ENCODE results near the gene DNMT3L.
"Not testable (repeated sequence)": the region's sequence is repeated elsewhere in the genome, so short reads cannot be mapped to it uniquely, and the experiment has no call there.

Gene DNMT3L

DNA sequence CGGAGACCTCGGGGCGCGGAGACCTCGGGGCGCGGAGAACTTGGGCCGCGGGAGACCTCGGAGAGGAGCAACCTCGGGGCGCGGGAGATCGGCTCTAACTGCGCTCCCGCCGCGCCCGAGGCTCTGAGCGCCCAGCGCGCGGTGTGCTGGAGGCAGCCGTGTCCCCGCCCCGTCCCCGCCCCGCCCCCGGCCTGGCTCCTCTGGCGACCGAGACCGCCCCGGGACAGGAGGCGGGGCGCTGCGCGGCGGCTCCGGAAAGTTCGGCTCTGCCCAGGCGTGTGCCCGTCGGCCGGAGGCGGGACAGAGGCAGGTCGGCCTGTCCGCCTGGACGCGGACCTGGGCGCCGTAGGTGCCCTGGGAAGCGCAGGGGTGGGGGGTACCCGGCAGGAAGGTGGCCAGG is 20.9 kb downstream of the DNMT3L start, which contains the start of gene ICOSLG:
Gene ICOSLG, minus strand, starts transcription at position 102 of the 400 bp plus-strand sequence. CDS start 126 bp downstream, outside the sequence.
- not testable (repeated sequence) for H3K27ac ChIP-seq

DNA sequence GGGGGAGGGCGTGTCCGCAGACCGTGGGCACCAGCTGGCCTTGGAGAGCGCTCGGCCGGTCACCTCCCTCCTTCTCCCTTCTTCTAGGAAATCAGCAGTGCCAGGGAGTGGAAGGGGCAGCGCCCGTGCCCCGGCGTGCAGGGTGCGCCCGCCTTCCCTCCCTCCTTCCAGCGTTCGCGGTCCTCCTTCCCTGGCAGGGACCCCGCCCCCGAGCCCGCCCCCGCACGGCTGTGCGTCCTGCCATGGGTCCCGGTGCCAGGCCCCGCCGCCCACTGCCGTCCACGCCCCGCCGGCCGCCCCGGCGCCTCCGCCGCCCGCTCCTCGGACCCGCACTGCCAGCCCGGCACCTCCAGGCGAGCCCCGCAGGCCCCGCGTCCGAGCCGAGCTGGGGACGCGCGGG is 21.3 kb downstream of the DNMT3L start:
- H3K27ac ChIP-seq, result not testable (repeated sequence)

DNA sequence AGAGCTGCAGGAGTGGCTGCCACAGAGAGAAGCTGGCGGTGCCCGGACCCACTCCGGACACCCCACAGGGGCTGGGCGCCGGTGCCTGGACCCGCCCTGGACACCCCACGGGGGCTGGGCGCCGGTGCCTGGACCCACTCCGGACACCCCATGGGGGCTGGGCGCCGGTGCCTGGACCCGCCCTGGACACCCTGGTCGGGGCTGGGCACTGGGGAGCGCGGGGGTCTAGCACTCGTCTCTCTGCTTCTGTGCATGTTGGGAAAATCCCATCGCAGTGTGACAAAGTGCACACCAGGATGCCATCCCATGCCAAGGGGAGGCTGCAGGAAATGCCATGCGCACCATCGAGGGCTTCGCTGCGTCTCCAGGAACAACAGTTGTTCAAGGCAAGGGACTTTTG is 32.1 kb downstream of the DNMT3L start:
- not testable (repeated sequence) for H3K27ac ChIP-seq

DNA sequence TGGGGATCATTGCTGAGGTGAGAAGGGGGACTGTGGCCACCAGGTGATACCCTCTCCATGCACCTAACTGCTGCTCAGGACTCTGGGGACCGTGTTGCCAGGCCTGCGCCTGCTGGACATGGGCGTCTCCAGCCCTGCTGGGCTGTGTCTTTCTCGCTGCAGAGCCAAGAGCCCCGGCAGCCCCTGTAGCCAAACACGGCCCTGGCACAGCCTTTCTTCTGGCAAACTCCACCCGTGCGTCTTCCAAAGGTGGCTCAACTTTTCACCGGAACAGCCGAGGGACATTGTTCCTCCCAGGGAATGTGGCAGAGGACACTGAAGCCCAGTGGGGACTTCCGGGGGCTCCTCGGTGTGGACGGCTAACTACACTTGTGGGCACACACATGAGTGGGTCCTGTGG is 33.6 kb downstream of the DNMT3L start:
- H3K27ac ChIP-seq, result not testable (repeated sequence)

DNA sequence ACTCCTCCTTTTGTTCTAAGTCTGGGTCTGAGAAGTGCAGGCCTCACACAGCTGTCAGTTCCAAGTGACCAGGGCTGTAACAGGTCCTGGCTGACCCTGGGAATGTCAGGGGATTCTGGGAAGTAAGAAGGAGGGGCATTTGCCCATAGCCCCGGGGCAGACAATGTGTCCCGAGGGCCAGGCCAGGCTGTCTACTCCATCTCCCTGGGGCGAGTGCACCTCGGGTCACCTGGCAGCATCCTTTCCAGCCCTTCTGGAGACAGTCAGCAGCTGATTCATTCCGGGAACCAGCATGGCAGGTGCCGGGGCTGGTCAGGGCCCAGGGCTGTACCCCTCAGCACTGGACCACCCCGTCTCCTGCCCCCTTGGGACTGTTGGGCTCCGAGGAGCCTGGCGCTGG is 34.1 kb downstream of the DNMT3L start:
- H3K27ac ChIP-seq, result not testable (repeated sequence)

DNA sequence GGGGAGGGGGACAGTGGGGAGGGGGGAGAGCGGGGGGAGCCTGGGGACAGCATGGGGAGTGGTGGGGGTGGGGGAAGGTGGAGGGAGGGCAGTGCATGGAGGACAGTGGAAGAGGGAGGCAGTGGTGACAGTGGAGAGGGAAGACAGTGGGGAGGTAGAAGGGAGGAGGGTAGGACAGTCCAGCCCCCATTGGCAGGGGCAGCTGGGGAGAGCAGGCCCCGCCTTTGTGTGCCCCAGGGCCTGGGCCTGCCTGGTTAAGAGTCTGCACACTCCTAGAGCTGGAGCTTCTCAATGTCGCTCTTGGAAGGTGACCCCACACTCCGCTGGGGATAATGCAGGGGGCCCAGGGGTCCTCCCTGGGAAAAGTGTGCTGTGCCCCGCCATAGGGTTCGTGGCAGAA is 36.1 kb downstream of the DNMT3L start:
- H3K27ac ChIP-seq, result not testable (repeated sequence)

DNA sequence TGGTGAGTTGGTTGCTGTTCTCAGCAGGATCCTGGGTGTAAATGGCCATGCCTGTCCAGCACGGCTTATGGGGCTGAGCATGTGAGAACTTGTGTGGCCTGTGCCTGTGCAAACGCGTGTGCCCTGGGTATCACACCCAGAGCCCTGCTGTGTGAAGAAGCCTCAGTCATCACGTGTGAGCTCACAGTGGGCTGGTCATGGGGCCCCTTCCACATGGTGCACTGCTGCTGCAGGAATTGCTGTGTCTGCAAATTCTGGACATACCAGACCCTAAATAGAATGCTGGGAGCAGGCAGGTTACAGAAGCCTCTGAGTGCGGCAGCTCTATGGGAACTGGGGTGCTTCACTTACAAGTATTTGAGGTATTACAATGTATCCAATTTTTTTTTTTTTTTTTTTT is 38.4 kb downstream of the DNMT3L start:
- H3K27ac ChIP-seq, result not testable (repeated sequence)

DNA sequence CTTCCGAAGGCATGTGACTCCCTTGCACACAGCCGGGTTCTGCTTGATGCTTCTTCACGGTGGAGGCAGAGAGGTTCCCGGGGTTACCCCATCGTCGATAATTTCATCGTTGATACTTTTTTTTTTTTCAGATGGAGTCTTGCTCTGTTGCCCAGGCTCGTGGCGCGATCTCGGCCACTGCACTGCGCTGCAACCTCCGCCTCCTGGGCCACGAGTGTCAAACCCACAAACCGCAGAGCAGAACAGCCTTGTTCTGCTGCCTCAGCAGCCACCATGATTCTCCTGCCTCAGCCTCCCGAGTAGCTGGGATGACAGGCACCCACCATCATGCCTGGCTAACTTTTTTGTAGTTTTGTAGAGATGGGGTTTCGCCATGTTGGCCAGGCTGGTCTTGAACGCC is 41.0 kb downstream of the DNMT3L start:
- H3K27ac ChIP-seq, result not testable (repeated sequence)

DNA sequence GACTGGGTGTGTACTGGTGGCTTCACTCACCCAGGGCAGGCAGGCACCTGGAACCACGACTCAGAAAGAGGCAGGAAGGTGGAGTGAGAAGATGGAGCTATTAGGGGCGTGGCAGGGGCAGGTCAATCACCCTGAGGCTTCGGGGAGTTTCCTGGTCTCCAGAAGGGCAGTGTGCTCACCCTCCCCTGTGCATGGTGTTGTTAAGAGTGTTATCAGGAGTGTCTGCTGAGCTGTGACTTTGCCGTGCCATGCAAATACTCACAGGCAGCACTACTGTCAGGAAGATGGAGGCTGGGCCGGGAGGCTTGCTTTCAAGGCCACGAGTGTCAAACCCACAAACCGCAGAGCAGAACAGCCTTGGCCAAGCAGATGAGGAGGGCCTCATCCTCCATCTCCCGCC is 43.2 kb downstream of the DNMT3L start:
- H3K27ac ChIP-seq, result not testable (repeated sequence)

DNA sequence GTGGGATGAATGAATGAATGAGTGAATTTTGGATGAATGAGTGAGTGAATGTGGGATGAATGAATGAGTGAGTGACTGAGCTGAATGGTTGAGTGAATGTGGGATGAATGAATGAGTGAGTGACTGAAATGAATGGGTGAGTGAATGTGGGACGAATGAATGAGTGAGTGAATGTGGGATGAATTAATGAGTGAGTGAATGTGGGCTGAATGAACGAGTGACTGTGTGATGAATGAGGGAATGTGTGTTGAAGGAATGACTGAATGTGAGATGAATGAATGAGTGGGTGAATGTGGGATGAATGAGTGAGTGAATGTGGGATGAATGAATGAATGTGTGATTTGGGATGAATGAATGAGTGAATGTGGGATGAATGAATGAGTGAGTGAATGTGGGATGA is 49.7 kb downstream of the DNMT3L start:
- H3K27ac ChIP-seq, result not testable (repeated sequence)

DNA sequence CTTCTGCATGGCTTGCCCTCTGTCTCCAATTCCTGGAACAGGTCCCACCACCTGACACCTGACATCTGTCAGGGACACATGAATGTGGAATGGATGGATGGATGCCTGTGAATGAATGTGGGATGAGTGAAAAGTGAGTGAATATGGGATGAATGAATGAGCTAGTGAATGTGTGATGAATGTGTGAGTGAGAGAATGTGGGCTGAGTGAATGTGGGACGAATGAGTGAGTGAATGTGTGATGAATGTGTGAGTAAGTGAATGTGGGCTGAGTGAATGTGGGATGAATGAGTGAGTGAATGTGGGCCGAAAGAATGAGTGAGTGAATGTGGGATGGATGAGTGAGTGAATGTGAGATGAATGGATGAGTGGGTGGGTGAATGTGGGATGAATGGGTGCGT is 50.1 kb downstream of the DNMT3L start:
- not testable (repeated sequence) for H3K27ac ChIP-seq

DNA sequence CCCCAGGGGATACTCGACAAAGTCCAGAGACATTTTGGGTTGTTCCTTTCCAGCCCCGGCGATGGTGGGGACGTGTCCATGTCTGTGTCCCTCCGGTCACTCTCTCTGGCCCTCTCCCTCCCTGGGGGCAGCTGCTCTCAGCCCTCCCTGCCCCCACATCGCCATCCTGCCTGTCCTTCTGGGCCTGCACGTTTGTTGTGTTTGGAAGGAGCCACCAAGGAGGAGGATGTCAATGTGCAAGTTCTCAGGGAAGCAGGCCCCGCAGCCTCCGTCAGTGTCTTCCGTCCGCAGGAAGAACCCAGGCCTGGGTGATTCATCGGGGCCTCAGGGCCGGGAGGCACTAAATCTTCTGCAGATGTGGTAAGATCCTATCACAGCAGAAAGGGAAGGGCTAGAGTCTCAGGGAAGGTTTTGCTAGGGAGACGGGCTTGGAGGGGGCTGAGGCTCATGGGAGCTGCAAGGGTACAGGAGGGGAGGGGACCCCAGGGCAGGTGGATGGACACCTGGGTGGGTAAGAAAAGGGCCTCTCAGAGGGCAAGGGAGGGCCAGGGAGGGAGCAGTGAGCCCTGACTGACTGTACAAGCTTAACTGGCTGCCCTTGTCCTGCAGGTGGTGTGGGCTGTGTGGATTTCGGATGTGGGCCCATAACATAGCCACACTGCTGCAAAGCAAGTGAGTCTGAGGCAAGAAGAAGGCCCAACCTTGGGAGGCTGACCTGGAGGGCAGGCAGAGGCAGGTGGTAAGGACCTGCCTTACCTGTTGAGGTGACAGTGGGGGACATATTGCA is 53.6 kb downstream of the DNMT3L start:
- not testable (repeated sequence) for H3K27ac ChIP-seq

DNA sequence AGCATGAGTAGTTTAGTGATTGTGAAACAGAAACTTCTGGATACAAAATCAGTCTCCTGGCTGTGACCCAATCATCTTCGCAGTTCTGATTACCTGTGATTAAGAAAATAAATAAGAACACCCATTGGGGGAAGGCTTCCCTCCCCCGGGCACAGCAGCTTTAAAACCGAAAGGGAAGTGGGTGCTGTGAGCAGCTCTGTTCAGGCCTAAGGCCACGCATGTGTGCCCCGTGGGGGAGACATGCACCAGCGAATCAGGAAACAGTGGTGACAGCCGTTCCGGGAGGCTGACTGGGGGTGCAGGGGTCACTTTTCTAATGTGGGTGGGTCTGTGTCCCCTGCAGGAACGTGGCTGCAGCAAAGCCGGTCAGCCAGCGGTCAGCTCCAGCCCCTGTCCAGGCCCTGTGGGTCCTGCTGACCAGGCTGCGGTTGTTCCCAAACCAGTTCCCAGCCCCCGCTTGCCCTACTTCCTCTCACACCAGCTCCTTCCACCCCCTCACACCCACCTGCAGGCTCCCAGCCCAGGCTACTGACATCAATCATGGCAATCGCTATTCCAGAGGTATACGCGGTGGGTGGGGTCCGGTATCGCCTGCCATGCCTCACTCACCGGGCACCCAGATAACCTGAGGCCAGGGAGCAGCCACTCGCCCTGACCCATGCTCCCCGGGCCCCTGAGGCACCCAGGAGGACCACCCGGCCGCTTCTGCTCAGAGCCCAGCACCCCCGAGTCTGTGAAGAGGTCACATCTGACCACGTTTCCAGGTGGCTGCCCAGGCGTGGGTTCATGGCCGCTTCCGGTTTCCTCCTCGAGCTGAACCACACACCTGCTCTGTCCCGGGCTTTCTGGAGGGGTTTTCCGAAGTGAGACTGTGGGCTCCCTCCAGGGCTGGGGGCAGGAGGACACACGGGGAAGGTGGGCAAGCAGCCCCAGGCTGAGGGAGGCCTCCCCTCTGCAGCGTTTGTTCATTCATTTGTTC is 54.7 kb downstream of the DNMT3L start:
- not testable (repeated sequence) for H3K27ac ChIP-seq

DNA sequence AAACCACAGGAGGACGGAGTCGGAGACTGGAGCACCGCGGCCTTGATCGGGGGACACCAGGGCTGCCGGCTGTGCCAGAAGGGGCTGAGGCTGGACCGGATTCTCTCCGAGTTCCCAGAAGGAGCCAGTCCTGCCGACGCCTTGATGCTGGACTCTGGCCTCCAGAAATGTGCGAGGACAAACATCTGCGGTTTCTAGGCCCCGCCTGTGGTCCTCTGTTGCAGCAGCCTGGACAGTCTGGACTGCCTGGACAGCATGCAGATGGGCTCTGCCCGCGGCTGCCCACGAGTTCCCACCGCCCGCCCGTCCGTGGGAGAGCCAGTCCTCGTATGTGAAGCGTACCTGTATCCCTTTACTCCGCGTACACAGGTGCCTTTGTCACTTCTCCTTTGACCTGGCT is 55.5 kb downstream of the DNMT3L start:
- H3K27ac ChIP-seq, result not testable (repeated sequence)

DNA sequence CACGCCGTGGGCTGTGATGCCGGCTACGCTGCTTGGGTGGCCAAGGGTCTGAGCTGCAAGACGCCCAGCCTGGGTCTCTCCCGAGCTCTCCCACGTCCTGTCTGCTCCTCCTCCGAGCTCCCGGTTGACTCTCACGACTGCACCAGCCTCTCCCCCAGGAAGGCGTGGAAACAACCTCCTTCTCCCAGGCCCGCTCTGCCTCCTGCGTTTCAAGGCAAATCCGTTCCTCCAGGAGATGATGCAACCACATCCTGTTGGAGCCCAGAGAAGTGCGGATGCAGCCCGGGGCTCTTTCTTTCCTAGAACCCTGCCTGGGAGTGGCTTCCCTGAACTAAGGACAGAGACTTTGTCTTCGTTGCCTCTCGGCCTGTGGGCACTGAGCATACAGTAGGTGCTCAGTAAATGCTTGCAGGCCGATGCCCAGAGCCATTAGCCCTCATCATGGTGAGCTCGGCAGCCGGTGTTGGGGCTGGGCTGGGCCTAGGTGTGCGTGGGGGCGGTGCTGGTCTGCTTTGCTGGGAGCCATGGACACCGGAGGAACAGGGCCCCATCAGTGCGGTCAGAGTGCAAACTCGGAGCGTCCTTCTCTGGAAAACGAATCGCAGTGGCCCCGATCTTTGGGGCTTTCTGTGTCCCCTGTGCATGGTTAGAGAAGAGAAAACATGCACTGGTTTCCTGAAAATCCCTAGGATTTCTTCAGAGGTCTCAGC is 59.0 kb downstream of the DNMT3L start:
- H3K27ac ChIP-seq, result not testable (repeated sequence)

DNA sequence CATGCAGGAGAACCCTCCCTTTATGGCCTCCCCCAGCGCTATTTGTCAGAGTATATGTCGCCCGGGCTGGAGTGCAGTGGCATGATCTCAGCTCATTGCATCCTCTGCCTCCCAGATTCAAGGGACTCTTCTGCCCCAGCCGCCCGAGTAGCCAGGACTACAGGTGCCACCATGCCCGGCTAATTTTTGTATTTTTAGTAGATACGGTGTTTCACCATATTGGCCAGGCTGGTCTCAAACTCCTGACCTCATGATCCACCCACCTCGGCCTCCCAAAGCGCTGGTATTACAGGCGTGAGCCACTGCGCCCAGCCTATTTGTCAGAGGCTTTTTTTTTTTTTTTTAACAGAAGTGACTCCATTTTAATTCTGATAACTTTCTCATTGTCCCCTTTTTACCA is 61.7 kb downstream of the DNMT3L start:
- H3K27ac ChIP-seq, result not testable (repeated sequence)

DNA sequence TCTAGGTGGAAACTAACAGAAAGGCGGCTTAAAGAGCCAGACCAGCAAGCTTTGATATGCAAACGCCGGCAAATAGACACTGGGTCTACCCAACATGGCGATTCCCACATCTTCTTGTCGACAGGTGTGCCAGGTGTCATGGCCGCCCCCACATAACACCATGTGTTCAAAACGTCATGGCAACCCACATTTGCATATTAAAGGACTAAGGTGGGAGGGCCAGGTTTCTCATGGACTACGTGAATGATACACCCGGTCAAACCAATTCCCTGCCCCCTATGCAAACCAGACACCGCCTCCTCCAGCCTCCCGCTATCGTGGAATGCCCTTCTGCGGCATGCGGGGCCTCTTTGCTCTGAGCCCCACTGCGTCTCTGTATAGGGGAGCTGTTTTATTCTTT is 62.2 kb downstream of the DNMT3L start:
- TF ChIP-seq, protein P1, sequence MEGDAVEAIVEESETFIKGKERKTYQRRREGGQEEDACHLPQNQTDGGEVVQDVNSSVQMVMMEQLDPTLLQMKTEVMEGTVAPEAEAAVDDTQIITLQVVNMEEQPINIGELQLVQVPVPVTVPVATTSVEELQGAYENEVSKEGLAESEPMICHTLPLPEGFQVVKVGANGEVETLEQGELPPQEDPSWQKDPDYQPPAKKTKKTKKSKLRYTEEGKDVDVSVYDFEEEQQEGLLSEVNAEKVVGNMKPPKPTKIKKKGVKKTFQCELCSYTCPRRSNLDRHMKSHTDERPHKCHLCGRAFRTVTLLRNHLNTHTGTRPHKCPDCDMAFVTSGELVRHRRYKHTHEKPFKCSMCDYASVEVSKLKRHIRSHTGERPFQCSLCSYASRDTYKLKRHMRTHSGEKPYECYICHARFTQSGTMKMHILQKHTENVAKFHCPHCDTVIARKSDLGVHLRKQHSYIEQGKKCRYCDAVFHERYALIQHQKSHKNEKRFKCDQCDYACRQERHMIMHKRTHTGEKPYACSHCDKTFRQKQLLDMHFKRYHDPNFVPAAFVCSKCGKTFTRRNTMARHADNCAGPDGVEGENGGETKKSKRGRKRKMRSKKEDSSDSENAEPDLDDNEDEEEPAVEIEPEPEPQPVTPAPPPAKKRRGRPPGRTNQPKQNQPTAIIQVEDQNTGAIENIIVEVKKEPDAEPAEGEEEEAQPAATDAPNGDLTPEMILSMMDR (conservative IDR thresholded peaks at IDR 0.05), result no peak
- no peak for TF ChIP-seq ZFX (IDR thresholded peaks at IDR 0.05)
- no peak overlapping the region for H3K27ac ChIP-seq

DNA sequence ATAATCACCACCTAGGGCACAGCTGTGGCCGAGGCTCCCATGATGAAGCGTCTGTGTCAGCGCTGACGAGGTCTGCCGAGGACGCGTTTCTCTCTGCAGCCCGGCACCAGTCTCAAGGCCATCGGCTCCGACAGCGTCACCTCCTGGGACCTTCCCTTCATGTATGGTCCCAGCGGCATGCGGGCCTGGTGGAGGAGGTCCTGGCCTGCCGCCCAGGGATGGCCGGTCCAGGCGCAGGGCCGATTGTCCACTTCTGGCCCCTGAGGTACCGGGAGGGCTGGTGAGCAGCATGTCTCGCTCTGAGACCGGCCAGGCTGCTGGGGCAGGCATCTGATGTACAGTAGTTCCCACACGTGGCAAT is 64.6 kb downstream of the DNMT3L start:
- not testable (repeated sequence) for H3K27ac ChIP-seq

Data from C4-2B (cell line).